Measurements from ENCODE around the gene ARSG. TPM values are rescaled to one million over a fixed set of nuclear protein-coding genes. Genes with fewer than 3 reads are reported as not detected.
"Not testable (repeated sequence)": the region's sequence is repeated elsewhere in the genome, so short reads cannot be mapped to it uniquely, and the experiment has no call there.

The ARSG gene
- total and polyA plus RNA-seq, 12 donors: 0.95 to 6.2 (median 3.5) TPM

DNA sequence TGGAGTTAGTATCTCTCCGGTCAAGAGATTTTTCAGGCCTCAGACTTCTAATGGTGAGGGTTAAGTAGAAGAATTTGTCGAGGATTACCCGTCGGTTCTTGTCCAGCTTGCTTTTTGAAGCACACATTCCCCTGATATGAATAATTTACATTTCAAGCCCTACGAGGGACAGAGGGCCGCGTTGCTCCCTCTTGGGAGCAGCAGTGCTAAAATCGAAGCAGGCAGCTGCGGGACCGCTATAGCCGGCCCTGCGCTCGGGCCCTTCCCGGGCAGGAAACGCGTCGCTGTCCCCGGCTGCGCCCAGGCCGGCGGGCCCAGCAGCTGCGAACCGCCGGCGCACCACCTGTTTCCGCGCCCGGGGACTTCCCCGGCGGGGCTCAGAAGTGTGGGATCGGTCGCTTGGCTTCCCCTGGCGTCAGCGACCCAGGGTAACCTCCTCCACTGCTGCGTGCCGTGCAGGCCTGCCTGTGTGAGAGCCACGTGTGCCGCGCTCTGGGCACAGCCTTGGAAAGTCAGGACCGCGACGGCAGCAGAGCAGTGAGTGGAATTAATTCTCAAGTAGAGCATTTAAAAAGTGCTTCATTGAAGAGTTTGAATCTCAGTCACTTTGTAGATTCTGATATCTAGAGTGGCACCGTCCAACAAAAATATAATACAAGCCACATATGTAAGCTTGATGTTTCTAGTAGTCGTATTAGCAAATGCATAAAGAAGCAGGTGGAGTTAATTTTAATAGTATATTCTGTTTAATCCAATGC lies 32.2 kb upstream of the ARSG start:
- TF ChIP-seq, protein P1, sequence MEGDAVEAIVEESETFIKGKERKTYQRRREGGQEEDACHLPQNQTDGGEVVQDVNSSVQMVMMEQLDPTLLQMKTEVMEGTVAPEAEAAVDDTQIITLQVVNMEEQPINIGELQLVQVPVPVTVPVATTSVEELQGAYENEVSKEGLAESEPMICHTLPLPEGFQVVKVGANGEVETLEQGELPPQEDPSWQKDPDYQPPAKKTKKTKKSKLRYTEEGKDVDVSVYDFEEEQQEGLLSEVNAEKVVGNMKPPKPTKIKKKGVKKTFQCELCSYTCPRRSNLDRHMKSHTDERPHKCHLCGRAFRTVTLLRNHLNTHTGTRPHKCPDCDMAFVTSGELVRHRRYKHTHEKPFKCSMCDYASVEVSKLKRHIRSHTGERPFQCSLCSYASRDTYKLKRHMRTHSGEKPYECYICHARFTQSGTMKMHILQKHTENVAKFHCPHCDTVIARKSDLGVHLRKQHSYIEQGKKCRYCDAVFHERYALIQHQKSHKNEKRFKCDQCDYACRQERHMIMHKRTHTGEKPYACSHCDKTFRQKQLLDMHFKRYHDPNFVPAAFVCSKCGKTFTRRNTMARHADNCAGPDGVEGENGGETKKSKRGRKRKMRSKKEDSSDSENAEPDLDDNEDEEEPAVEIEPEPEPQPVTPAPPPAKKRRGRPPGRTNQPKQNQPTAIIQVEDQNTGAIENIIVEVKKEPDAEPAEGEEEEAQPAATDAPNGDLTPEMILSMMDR (IDR thresholded peaks at IDR 0.05): peak in 1 of 9 donors; percentile 9
- DNase-seq (peak; percentile 77 to 84), ATAC-seq (peak; percentile 90 to 96 (median 94))
- Histone ChIP-seq H3K4me1 (peaks cover 0 to 68% (median 14%) of the 10 kb centered on the region in 9 donors), H3K27ac (peak overlapping the region; percentile 26 to 89 (median 78)), H3K4me3 (peak overlapping the region in 6 of 10 donors; percentile 28 to 38 (median 33)), H3K36me3 (peaks cover 0 to 35% (median 16%) of the 10 kb centered on the region in 9 donors)
- WGBS, 2 donors: 6 to 7% methylated on average over 30 to 41 of the region's 44 CpGs
- H3K27me3 ChIP-seq; H3K9me3 ChIP-seq; intact Hi-C loops (cut with DNase I): not testable (repeated sequence)

DNA sequence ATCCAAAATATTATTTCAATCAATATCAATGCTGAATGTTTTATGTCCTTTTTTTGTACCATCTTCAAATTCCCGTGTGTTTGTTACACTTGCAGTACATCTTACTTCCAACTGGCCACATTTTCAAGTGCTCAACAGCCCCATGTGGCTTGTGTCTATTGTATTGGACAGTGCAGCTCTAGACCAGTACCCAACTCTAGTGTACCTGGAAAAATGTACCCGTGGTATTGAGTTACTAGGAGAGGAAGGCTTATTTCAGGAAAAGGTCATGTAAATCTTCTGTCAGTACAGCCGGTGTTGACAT lies 31.7 kb upstream of the ARSG start:
- intact Hi-C loops (cut with DNase I); ATAC-seq; DNase-seq; H3K27me3 ChIP-seq; H3K9me3 ChIP-seq: not testable (repeated sequence)
- Histone ChIP-seq H3K4me1 (peaks cover 0 to 68% (median 14%) of the 10 kb centered on the region in 9 donors), H3K4me3 (peak overlapping the region in 6 of 10 donors; percentile 28 to 38 (median 33)), H3K36me3 (peaks cover 0 to 29% (median 11%) of the 10 kb centered on the region in 9 donors), H3K27ac (peak overlapping the region in 6 of 10 donors; percentile 41 to 88 (median 82))
- 63 to 76% methylated on average over 3 of the region's 3 CpGs for WGBS, 2 donors

DNA sequence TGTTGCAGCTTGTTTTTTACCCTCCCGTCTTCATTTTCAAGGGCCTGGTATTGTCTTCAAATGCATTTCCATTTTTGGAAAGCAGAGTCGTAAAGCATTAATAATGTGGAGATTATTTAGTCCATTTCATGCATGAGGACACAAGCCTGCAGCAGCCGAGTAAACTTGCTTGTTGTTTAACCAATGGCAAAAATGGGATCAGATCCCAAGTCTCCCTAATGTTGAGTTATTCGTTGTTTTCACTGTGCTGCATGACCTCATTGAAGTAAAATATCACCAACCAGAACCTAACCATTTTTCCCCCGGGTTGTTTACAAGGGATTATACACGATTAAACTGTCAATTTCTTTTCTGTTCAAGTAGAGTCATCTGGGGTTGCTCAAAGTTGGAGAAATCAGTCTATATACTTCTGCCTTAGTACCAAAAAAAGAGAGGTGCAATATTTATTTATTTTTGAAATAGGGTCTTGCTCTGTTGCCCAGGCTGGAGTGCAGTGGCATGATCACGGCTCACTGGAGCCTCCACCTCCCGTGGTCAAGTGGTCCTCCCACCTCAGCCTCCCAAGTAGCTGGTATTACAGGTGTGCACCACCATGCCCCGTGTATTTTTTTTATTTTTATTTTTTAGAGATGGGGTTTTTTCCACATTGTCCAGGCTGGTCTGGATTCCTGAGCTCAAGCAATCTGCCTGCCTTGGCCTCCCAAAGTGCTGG lies 31.1 kb upstream of the ARSG start:
- Histone ChIP-seq H3K36me3 (peaks cover 0 to 23% (median 10%) of the 10 kb centered on the region in 9 donors), H3K9me3 (no peaks in the 10 kb centered on the region), H3K27me3 (no peaks in the 10 kb centered on the region), H3K4me1 (peaks cover 0 to 62% (median 14%) of the 10 kb centered on the region in 9 donors), H3K27ac (peak overlapping the region in 1 of 10 donors; percentile 71), H3K4me3 (no peak overlapping the region)
- 84 to 86% methylated on average over 9 of the region's 9 CpGs for WGBS, 2 donors
- ATAC-seq (no peak), DNase-seq (no peak)
- TF ChIP-seq, protein P1 (IDR thresholded peaks at IDR 0.05): no peak
- intact Hi-C loops (cut with DNase I): loop anchor here in 9 of 10 donors (5.0 to 10.0 kb wide), 11 partner anchors 135 to 502 kb away; partner anchors contain the start of gene WIPI1 (in 1 of the 9)

DNA sequence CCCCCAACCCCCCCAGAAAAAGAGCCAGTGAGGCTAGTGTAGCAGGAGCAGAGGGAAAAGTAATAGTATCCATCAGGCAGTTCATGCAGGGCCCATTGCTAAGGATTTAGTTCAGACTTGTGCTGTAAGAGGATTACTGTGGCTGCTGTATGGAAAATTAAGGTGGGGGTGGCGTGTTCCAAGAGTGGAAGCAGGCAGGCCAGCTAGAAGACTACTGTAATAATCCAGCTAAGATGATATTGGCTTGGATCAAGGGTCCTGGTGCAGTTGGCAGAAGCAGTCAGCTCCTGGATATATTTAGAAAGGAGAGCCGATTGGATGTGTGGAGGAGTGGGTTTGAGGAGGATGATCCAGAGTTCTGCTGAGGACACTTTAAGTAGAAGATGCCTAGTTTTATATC lies 28.8 kb upstream of the ARSG start:
- Histone ChIP-seq H3K27ac (peak overlapping the region in 6 of 10 donors; percentile 13 to 48 (median 33)), H3K4me1 (peaks cover 0 to 40% (median 14%) of the 10 kb centered on the region in 9 donors)
- not testable (repeated sequence) for H3K4me3 ChIP-seq, H3K27me3 ChIP-seq, DNase-seq, H3K36me3 ChIP-seq, H3K9me3 ChIP-seq
- WGBS, 2 donors: 25 to 39% methylated on average over 2 of the region's 2 CpGs
- ATAC-seq: peak in 4 of 8 donors; percentile 31 to 73 (median 49)
- intact Hi-C loops (cut with DNase I): loop anchor here (2.0 to 10.0 kb wide), 14 partner anchors 132 to 500 kb away; partner anchors contain the start of gene WIPI1 (in 1 of the 10)

DNA sequence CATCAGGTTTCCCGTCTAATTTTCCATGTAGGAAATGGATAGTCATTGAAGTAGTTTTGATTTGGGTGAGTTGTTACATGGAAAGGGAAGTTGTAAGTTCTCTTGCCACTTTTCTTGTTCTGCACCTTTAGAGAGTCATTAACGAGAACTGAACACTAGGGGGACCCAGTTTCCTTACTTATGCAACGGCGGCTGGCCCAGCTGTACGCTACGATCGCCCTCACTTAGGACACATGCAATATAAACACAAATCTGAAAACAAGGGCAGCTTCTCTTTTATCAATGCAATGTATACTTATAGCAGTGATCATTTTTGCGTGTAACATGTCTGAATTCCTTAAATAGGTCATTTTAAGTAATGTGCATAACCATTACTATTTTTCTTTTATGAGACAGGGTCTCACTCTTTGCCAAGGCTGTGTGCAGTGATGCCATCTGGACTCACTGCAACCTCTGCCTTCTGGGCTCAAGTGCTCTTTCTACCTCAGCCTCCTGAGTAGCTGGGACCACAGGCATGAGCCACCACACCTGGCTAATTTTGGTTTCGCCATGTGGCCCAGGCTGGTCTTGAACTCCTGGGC lies 28.1 kb upstream of the ARSG start:
- TF ChIP-seq, protein P1 (IDR thresholded peaks at IDR 0.05): peak; percentile 50 to 80 (median 67)
- intact Hi-C loops (cut with DNase I): loop anchor here (2.0 to 10.0 kb wide), 14 partner anchors 132 to 499 kb away; partner anchors contain the start of gene WIPI1 (in 1 of the 10)
- Histone ChIP-seq H3K4me1 (peaks cover 0 to 35% (median 14%) of the 10 kb centered on the region in 9 donors), H3K27ac (peak overlapping the region in 6 of 10 donors; percentile 2 to 48 (median 28))
- H3K27me3 ChIP-seq, H3K36me3 ChIP-seq, H3K9me3 ChIP-seq, H3K4me3 ChIP-seq: not testable (repeated sequence)
- DNase-seq (peak in 1 of 2 donors; percentile 71), ATAC-seq (peak; percentile 46 to 83 (median 77))
- 11 to 12% methylated on average over 9 of the region's 9 CpGs for WGBS, 2 donors

DNA sequence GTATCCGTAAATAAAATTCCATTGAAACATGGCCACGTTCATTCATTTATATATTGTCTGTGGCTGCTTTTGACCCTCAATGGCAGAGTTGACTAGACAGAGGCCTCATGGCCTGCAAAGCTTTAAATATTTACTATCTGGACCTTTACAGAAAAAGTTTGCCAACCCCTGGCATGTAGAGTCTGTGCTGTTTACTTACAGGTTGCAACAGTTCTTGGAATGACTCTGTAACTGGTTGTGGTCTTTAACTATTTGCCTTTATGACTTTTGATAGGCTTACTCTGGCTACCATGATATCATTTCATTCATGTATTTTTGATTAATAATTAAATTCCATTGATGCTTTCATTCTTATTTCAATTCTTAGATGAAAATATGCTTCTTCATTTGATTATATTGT lies 25.5 kb upstream of the ARSG start:
- Histone ChIP-seq H3K36me3 (peaks cover 0 to 23% (median 0%) of the 10 kb centered on the region in 9 donors), H3K4me1 (peaks cover 0 to 13% (median 4%) of the 10 kb centered on the region in 9 donors)
- H3K9me3 ChIP-seq, H3K27me3 ChIP-seq, ATAC-seq, H3K27ac ChIP-seq, H3K4me3 ChIP-seq, DNase-seq: not testable (repeated sequence)
- WGBS, 2 donors: 97% methylated on average over 2 of the region's 2 CpGs
- intact Hi-C loops (cut with DNase I): loop anchor here in 7 of 10 donors (2.0 to 10.0 kb wide), 6 partner anchors 129 to 349 kb away; no protein-coding TSS in a partner anchor
